Activated gamma-delta T cell treated with anti-CD3 and anti-CD28 coated beads, Interleukin-2, amount 50 U/mL, for 16 hours (primary cell): ENCODE results near the gene EML2.
A peak's percentile ranks its signal among the peaks of the same experiment; 100 is the strongest.
"Not testable (repeated sequence)": the region's sequence is repeated elsewhere in the genome, so short reads cannot be mapped to it uniquely, and the experiment has no call there.

Experiments
- DNase-seq: peaks from one replicate; pipeline ENCODE4 v3.0.0-alpha.2; 2020; ENCODE audit warnings: low read depth

EML2 gene, protein sequence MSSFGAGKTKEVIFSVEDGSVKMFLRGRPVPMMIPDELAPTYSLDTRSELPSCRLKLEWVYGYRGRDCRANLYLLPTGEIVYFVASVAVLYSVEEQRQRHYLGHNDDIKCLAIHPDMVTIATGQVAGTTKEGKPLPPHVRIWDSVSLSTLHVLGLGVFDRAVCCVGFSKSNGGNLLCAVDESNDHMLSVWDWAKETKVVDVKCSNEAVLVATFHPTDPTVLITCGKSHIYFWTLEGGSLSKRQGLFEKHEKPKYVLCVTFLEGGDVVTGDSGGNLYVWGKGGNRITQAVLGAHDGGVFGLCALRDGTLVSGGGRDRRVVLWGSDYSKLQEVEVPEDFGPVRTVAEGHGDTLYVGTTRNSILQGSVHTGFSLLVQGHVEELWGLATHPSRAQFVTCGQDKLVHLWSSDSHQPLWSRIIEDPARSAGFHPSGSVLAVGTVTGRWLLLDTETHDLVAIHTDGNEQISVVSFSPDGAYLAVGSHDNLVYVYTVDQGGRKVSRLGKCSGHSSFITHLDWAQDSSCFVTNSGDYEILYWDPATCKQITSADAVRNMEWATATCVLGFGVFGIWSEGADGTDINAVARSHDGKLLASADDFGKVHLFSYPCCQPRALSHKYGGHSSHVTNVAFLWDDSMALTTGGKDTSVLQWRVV

DNA sequence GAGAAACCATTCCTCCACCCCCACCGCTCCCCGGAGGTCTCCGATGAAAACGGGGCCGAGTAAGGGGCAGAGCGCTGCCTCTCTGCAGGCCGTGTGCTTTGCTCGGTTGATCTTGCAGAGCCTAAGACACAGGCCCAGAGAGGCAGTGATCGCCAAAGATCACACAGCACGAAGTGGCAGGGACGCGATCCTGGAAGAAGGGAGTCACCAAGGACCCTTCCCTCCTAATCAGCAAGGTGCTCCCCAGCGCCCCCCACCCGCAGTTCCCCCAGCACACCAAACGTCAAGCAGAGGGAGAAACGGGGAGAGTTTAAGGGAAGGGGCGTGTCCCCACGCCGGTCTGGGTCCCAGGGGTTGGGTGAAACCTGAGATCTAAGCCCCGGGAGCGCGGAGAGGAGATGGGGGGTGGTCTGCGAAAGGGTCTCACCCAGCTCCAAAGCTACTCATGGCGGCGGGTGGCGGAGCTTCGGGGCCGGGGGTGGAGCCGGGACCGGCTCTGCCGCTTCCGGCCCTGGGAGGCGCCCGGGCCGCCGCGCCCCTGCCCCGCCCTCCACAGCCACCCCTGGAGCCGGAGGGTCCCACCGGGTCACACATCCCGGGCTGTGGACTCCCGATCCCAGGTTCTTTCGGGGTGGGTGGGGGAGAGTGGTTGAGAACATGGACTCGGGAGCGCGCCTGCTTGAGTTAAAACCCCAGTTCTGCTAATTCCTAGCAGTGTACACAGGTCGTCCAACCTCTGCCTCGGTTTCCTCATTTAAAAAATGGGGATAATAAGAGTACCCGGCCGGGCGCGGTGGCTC lies at the start of gene EML2:
TSS of gene EML2 (minus strand) at position 468 of the 800 bp plus-strand sequence. CDS start at position 447, 21 bp downstream.
- DNase-seq, result peak; percentile 17

DNA sequence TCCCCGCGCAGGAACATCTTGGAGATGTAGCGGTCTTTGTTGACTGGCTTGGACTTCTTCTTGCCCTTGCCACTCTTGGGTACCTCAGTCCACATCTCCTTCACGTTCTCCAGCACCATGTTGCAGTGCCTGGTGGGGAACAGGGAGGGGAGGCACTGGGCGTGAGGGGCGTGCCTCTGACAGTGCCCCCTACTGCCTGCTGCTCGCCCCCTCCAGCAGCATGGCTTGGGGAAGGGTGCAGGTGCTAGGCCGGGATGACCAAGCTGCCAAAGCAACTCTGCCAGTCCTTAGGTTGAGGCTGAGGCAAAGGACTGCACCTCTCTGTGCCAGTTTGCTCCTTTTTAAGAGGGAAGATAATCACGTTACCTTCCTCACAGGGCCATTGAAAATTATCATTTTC lies 48.4 kb upstream of the EML2 start:
- no peak for DNase-seq

DNA sequence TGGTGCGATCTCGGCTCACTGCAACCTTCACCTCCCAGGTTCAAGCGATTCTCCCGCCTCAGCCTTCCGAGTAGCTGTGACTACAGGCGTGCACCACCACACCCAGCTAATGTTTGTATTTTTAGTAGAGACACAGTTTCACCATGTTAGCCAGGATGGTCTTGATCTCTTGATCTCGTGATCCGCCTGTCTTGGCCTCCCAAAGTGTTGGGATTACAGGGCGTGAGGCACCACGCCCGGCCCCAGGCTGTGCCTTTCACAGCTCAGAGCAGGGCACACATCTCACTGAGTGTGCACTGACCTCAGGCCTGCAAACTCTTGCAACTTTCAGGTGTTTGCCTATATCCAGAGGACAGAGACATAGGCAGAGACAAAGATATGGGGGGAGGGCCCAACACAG lies 45.8 kb upstream of the EML2 start:
- DNase-seq, result not testable (repeated sequence)

DNA sequence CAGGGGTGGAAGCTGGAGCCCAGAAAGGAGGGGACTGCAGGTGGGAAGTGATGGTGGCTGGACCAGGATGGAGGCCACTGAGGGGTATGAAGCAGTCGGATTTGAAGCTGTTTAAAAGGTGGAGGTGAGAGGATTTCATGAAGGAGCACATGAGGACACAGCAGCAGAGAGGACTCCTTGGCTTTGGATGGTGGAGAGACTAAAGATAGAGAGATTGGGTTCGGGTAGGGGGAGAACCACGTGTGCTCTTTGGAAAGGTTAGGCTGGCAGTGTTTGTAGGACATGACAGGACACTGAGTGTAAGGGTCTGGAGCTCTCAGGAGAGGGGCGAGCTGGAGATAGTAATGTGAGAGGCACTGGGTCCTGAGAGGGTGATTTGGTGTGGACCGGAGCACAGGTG lies 43.7 kb upstream of the EML2 start:
- DNase-seq, result no peak

DNA sequence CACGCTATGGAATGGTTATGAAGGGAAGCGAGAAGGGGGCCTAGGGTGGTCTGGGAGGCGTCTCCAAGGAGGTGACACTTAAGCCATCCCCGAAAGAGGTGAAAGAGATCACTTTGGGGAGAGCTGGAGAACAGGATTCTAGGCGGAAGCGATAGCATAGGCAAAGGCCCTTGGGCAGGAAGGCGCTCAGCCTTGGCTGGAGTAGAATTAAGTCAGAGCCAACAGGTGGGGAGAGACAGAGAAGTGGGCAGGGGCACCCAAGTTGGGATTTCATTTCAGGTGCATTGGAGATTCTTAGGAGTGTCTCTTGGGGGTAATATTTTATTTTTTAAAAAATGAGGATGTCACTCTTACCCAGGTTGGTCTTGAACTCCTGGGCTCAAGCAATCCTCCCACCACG lies 42.9 kb upstream of the EML2 start:
- no peak for DNase-seq

DNA sequence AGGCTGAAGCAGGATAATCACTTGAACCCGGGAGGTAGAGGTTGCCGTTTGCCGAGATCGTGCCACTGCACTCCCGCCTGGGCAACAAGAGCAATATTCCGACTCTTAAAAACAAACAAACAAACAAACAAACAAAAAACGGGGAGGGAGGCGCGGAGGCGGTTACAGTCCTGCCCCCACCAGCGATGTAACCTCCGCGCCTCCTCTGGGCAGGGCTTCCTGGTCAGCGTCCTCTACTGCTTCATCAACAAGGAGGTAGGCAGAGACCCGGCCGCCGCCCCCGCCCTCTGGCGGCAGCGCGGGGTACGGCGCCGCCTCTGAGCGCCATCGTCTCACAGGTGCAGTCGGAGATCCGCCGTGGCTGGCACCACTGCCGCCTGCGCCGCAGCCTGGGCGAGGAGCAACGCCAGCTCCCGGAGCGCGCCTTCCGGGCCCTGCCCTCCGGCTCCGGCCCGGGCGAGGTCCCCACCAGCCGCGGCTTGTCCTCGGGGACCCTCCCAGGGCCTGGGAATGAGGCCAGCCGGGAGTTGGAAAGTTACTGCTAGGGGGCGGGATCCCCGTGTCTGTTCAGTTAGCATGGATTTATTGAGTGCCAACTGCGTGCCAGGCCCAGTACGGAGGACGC lies 42.3 kb upstream of the EML2 start:
- DNase-seq, result peak; percentile 76

DNA sequence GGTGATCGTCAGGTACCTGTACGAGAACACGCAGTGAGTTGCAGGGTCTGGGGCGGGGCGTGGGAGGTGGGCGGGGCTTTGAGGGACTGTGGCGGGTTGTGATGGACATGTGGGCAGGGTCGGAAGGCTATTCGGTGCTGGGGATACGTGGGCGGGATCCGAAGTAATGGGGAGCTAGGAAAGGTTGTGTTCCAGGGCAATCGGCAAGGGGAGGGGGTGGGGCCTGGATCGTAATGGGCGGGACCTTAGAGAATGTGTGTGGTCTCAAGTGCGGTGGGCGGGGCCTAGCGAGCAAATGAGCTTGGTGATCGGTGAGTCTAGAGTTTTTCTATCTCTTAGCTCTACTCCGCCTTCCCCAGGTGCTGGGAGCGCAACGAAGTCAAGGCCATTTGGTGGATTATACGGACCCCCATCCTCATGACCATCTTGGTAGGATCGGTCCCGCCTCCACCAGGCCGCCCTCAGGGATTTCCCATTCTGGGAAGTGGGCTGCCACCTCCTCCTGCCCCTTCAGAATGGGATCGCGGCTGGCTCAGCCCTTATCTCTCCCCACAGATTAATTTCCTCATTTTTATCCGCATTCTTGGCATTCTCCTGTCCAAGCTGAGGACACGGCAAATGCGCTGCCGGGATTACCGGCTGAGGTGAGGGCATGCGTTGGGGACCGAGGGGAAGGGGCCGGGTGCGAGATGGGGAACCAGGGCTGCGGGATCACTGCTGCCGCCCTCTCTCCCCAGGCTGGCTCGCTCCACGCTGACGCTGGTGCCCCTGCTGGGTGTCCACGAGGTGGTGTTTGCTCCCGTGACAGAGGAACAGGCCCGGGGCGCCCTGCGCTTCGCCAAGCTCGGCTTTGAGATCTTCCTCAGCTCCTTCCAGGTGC lies 38.4 kb upstream of the EML2 start:
- DNase-seq, result peak; percentile 58

DNA sequence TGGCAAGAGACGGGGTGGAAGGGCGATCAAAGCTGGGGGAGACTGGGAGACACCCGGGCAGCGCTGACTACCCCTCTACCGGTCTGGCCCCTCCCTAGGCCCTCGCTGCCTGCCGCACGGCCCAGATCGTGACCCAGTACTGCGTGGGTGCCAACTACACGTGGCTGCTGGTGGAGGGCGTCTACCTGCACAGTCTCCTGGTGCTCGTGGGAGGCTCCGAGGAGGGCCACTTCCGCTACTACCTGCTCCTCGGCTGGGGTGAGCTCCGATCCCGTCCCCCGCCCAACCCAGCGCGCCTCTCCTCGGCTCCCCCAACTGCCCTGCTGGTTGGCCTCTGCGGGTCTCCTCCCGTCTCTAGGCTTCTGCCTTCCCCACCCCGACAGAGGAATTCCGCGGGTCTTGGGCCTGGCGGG lies 37.7 kb upstream of the EML2 start:
- peak; percentile 28 for DNase-seq

DNA sequence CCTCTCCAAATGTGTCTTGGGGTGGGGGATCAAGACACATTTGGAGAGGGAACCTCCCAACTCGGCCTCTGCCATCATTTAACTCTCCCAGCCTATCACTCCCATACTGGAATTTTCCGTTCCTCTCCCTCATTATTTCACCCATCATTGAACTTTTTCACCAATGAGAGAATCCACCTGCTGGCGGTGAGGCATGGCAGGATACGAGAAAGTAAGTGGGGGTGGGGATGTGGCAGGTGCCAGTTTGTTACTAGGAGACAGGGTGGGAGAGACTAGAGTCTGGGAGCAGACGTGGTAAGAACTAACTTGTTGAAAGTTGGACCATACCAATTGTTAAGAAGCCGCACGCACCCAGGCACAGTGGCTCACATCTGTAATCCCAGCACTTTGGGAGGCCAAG lies 35.7 kb upstream of the EML2 start:
- no peak for DNase-seq

DNA sequence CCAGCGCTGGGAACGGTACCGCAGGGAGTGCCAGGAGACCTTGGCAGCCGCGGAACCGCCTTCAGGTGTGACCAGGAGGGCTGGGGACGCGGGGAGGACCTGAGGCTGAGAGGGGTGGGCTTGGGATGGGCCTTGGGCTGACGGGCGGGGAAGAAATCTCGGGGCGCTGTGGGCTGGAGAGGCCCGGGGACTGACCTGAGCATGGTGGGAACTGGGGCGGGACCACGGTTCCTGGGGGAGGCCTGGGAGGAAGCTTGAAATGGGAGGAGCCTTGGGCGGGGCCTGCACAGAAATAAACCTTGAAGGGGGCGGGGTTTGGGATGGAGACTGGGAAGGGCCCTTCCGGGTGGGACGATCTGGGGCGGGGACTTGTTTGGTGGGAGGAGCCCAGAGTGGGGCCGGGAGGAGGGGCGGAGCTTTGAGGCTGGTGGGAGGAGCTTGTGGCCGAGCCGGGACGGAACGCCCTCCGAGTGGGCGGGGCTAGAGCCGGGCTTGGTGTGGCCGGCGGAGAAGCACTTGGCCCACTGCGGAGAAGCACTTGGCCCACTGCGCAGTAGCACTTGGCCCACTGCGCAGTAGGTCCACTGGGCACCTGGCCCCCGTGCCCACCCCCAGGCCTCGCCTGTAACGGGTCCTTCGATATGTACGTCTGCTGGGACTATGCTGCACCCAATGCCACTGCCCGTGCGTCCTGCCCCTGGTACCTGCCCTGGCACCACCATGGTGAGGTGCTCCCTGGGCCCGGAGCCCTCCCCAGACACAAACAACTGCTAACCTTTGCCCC lies 31.7 kb upstream of the EML2 start:
- peak; percentile 24 for DNase-seq

DNA sequence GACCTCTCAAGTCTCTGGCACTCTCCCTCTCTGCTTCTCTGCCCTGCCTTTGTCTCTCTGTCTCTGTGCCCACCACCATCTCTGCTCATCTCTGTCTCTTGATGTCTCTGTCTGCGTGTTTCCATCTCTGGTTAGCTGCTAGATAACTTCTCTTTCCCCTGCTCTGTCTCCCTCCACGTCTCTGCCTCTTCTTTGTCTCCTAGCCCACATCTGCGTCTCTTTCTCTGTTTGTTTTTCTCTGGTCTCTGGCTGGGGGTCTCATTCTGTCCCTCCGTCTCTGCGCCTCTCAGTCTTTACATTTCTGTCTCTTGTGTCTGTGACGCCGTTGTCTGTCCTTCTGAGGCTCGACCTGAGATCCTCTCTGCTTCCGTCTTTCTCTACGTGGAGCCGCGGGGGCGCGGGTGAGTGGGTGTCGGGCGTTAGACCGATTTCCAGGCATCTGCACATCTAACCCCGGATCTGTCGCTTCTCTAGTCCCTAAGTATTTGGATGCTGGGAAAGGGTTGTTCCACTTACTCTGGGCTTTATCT lies 29.2 kb upstream of the EML2 start:
- no peak for DNase-seq

DNA sequence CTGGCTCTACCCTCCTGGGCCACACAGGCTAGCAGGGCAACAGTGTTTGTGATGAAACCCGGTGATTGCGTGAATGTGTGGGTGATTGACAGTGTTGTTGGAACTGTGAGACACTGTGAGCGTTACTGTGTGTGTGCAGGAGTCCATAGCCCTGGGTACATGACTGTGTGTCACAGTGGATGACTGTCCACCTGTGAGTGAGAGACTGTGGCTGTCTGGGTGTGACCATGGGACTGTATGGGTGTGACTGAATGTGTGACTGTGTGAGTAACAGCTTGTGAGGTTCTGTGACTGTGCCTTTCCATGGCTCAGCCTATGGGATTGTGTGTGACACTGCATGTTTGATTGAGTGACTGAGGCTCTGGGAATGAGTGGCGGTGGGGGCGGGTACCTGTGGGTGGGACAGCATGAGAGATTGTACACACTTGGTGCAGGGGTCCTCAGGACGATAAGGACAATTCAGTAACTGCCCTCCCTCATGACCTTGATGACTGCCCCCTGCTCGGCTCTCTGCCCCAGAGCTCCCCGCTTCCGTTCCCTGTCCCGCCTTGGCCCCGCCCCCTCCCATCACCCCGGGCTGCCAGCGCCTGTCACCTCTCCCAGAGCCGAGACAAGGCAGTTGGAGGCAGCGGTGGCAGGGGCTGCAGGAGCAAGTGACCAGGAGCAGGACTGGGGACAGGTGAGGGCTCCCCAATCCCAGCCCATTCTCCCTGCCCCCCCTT lies 28.6 kb upstream of the EML2 start, which contains the start of gene GIPR:
TSS of gene GIPR (plus strand) at position 602 of the 722 bp plus-strand sequence. CDS start 1,300 bp downstream, outside the sequence.
- peak; percentile 26 for DNase-seq

DNA sequence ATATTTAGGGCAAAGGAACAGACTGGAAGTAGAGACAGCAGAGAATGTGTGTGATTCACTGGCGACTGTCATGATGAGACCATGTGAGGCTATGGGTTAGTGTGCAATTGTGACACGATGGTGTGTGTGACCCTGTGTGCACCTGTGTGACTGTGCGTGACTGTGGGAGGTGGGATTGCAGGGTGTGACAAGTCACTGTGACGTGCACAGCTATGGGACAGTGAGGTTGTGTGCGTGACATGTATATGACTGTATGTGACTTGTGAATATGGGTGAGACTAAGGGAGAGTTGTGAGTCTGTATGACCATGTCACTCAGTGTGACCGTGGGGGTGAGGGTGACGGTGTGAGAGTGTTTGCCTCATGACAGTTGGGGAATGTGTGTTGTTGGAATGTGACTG lies 25.4 kb upstream of the EML2 start:
- DNase-seq, result no peak

DNA sequence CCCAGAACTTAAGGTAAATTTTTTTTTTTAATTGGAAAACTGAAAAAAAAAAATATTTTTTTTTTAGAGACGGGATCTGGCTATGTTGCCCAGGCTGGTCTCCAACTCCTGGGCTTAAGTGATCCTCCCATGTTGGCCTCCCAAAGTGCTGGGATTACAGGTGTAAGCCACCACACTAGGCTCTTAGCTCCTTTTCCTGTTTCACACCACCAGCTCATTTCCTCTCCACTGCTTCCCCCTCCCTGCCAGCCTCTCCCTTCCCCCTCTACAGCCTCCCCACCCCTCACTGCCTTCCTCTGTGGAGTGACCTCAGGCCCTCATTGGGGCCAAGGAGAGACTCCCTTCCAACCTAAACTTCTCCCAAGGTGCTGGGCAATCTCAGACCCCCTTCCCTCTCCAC lies 24.6 kb upstream of the EML2 start:
- DNase-seq, result no peak

DNA sequence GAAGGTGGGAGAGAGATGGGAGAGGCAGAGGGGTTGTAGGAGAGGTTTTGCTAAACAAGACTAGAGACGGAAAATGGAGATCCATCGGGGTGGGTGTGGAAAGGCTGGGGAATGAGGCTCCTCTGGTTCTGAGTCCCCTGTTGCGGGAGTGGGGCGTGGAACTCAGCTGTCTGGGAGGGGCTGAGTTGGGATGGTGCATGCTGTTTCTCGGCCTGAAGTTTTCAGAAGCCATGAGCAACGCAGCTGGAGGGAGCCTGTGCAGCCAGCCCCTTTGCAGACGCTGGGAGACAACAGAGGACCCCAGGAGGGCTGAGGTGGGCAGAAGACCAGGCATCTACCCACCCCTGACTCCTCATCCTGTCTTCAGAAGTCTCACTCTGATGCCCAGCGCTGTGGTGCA lies 21.4 kb upstream of the EML2 start:
- DNase-seq, result no peak

DNA sequence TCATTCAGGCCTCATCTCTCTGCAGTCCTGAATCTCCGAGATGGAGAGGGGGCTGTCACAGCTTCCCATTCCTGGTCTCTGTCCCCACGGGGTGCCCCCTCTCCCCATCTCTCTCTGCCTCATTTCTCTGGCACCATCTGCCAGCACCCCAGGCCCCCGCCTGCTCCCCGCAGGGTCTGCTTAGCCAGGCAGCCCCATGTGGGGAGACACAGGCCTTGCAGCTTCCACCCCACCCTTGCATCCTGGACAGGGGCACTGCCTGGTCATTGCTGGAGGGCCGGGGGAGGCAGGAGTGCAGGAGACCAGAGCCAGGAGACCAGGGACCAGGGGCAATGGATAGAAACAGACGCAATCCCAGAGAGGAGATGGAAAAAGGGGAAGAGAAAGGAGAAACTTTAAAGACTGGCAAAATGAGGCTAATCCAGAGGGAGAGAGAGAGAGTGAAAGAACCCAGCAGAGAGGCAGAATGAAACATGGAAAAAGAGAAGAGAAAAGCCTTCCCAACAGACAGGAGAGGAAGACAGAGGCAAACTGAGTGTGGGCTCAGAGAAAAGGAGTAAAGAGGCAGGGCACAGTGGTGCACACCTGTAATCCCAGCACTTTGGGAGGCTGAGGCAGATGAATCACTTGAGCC lies 20.0 kb upstream of the EML2 start:
- no peak for DNase-seq

DNA sequence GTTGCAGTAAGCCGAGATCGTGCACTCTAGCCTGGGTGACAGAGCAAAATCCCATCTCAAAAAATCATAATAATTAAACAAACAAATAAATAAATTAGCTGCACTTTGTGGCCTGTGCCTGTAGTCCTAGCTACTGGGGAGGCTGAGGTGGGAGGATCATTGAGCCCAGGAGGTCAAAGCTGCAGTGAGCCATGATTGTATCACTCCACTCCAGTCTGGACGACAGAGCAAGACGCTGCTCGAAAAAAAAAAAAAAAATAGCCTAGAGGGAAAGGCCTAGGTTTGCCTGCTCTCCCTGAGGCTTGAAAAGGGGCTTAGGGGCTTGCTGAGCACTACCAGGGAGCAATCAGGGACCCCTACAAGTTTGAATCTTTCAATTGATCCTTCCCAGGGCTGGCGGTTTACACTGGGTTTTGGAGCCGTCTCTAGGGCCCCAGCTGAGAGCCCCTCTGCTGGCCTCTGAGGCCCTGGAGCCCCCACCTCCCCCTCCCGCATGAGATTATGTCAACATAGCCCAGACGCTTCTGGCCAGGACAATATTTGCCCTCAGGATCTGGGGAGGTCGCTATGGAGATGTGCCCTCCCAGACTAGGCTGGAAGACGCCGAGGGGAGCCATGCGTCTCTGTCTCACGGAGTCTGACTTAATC lies 18.4 kb upstream of the EML2 start:
- no peak for DNase-seq

DNA sequence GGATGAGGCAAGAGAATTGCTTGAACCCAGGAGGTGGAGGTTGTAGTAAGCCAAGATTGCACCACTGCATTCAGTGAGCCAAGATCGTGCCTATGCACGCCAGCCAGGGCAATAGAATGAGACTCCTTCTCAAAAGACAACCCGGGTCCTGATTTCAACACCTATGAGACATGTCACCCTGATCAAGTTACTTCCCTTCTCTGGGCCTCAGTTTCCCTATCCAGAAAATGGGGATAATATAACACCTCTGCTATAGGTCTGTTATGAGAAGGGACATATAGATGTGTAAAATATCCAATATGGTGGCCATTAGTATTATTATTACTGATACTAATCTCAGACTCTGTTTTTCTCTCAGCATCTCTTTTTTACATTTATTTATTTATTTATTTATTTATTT lies 15.9 kb upstream of the EML2 start:
- DNase-seq, result no peak
